ENCODE data around the gene CFAP77.

CFAP77 gene

GRCh38 chr9:132517815-132518550, 108.0 kb downstream of the CFAP77 start:
- DNase-seq (ENCODE audit: low read depth), result no peak

GRCh38 chr9:132518626-132519025, 108.6 kb downstream of the CFAP77 start:
- no peak for DNase-seq (ENCODE audit: low read depth)

GRCh38 chr9:132519033-132519432, 109.0 kb downstream of the CFAP77 start:
- DNase-seq (ENCODE audit: low read depth), result no peak

GRCh38 chr9:132520612-132521011, 110.6 kb downstream of the CFAP77 start:
- DNase-seq (ENCODE audit: low read depth), result no peak

- no peak for DNase-seq (ENCODE audit: low read depth)
These were observed 115.5 kb downstream of the CFAP77 start for GRCh38 chr9:132525308-132526023.

- no peak for DNase-seq (ENCODE audit: low read depth)
These were observed 121.2 kb downstream of the CFAP77 start for GRCh38 chr9:132531195-132531594.

- no peak for DNase-seq (ENCODE audit: low read depth)
These were observed 121.9 kb downstream of the CFAP77 start for GRCh38 chr9:132531710-132532570.

- no peak for DNase-seq (ENCODE audit: low read depth)
These were observed 124.8 kb downstream of the CFAP77 start for GRCh38 chr9:132534832-132535231.

GRCh38 chr9:132536124-132536523, 126.1 kb downstream of the CFAP77 start:
- no peak for DNase-seq (ENCODE audit: low read depth)

GRCh38 chr9:132537352-132537751, 127.3 kb downstream of the CFAP77 start:
- DNase-seq (ENCODE audit: low read depth), result no peak

- no peak for DNase-seq (ENCODE audit: low read depth)
These were observed 128.1 kb downstream of the CFAP77 start for GRCh38 chr9:132538071-132538470.

GRCh38 chr9:132539096-132539495, 129.1 kb downstream of the CFAP77 start:
- no peak for DNase-seq (ENCODE audit: low read depth)

- no peak for DNase-seq (ENCODE audit: low read depth)
These were observed 131.0 kb downstream of the CFAP77 start for GRCh38 chr9:132541051-132541450.

GRCh38 chr9:132541870-132542830, 132.1 kb downstream of the CFAP77 start:
- no peak for DNase-seq (ENCODE audit: low read depth)

- DNase-seq (ENCODE audit: low read depth), result no peak
These were observed 133.2 kb downstream of the CFAP77 start for GRCh38 chr9:132543251-132543650.

- DNase-seq (ENCODE audit: low read depth), result no peak
These were observed 133.9 kb downstream of the CFAP77 start for GRCh38 chr9:132543960-132544359.

- DNase-seq (ENCODE audit: low read depth), result no peak
These were observed 135.6 kb downstream of the CFAP77 start for GRCh38 chr9:132545578-132545977.

- DNase-seq (ENCODE audit: low read depth), result no peak
These were observed 136.4 kb downstream of the CFAP77 start for GRCh38 chr9:132546148-132547051.

- no peak for DNase-seq (ENCODE audit: low read depth)
These were observed 137.0 kb downstream of the CFAP77 start for GRCh38 chr9:132547052-132547431.

GRCh38 chr9:132547436-132547835, 137.4 kb downstream of the CFAP77 start:
- no peak for DNase-seq (ENCODE audit: low read depth)
